Posterior vena cava (tissue), 2 donors: Measurements from ENCODE around the gene FAM168A. TPM values are rescaled to one million over a fixed set of nuclear protein-coding genes. Genes with fewer than 3 reads are reported as not detected.

Experiments
- DNase-seq: peaks from one replicate; pipeline ENCODE4 v3.0.0-alpha.2; 2020; ENCODE audit warnings: low spot score
- intact Hi-C, 2 donors: fragments of 100-400 bp; cut with DNase I; formaldehyde crosslinking; loops; one replicate each; pipeline versions ENCODE4 v1.14.1 to v1.14.2; 2022 to 2023
- total RNA-seq, 2 donors: library from RNA; stranded (reverse); fragmentation: NEBNext Ultra II Directional; extraction: Animal tissue kit (Norgen Biotek cat#: 25700); gene quantifications; one replicate each; pipeline ENCODE4 v1.2.1, GENCODE V29; 2021
- donor health status: DM: yes; HTN: yes; CAD: no.
- donor health status: DM: yes; HTN: yes; CAD: no.

The FAM168A gene
- total RNA-seq, 2 donors from 2014 or later: 32.7 to 38.3 TPM

DNA sequence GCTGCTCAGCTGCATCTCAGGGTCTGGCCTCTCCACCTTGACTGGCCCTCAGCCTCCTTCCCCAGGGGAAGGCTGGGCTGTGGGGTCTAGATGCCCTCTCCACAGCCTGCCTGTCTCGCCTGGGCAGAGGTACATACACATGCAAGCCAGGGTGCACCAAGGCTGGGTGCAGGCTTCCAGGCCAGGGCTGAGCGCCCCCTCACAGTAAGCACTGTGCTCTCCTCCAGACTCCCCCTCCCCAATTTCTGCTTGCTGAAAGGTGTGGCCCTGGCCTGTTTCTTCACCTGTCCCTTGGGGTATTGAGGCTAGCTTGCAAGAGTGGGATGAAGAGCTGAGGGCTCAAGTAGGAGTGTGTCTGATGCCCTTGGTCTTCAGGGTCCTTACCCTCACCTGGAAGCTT, 199.2 kb downstream of the FAM168A start:
- intact Hi-C loops: loop anchor here (10.0 kb wide), 1 partner anchor 94 kb away; the partner anchor contains the start of gene ARHGEF17 (in 2 of the 2)
- DNase-seq: no peak

DNA sequence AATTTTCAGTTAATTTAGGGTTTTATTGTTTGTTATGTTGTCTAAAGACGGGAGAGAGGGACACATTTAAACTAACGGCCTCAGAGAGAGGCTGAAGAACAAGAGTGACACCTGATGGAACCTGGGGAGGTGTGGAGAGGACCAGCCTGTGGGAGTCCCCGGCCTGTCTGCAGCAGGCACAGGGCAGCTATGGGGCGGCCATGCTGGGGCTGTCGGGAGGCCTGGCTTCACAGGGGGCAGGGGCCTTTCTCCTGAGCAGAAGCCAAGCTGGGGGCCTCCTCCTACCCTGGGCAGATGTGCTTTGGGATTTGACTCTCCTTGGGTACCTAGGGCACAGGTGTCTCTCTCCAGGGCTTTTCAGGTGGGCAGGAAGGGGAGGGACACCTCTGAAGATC, 199.8 kb downstream of the FAM168A start:
- DNase-seq: no peak
- intact Hi-C loops: loop anchor here (10.0 kb wide), 1 partner anchor 93 kb away; the partner anchor contains the start of gene ARHGEF17 (in 2 of the 2)

DNA sequence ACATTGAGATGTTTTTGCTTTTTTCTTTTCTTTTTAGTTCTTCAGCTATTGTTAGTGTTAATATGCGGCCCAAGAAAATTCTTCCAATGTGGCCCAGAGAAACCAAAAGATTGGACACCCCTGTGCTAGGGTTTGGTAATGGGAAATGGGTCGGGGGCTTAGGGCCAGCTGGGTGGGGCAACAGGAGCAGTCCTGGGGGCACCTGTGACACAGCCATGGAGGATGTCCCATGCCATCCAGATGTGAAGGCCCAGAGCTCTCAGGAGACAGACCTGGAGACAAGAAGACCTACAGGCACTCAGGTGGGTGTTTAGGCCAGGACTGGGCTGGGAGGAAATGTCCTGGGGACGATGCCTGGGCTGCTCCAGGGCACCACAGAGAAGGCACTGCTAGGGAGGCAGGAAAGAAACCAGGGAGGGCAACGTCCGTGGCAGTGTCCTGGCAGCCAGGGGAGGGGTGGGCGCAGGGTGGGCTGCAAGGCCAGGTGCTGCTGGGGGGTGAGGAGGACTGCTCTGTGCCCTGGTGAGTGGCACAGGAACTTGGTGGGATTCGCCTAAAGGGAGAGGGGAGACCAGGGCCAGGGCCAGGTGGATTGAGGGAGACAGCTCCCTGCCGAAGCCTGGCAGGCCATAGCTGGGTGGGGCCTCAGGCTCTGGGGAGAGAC, 200.3 kb downstream of the FAM168A start:
- DNase-seq: no peak
- intact Hi-C loops: loop anchor here (10.0 kb wide), 1 partner anchor 93 kb away; the partner anchor contains the start of gene ARHGEF17 (in 2 of the 2)

DNA sequence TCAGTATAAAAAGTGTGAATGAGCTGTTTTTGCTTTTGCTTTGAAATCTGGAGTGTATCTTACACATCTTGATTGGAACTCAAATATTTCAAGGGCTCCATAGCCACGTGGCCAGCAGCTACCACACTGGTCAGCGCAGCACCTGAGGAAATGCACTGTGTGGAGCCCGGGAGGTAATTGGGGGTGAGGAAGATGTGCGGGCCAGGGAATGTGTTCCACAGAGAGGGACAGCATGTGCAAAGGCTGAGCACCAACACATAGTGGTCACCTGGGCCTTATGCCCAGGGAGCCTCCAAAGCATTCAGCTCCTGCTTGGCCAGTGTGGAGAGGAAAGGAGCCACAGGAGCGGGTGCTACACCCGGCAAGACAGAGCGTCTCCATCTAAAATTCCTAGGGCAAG, 200.9 kb downstream of the FAM168A start:
- intact Hi-C loops: loop anchor here (10.0 kb wide), 1 partner anchor 92 kb away; the partner anchor contains the start of gene ARHGEF17 (in 2 of the 2)
- no peak for DNase-seq

DNA sequence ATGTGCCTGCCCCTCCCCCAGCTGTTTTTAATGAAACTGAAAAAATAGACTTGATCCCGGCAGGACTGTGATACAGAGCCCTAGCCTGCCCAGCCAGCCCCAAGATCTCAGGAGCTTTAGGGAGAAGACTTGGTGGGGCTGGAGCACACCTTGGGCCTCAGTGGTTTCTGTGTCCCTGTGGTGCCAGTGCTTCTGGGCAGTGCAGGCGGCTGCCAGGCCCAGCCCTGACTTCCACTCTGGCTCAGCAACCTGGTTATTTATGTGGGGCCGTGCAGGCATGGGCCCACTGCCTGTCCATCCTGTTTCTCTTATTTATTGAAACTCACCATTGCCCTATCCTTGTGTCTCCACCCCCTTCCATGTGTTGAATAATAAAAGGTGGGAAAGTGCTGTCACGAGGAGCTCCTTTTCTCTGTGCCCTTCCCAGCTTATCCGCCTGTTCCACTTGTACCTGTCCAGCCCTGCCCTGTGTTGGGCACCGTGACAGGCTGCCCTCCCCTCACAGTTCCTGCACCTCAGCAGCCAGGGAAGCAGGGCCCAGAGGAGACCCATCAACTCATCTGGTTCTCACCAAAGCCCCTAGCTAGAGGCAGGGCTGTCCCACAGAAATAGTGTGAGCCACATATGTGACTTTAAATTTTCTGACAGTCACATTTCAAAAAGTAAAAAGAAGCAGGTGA, 201.5 kb downstream of the FAM168A start:
- peak; percentile 37 for DNase-seq
- intact Hi-C loops: loop anchor here (10.0 kb wide), 1 partner anchor 92 kb away; the partner anchor contains the start of gene ARHGEF17 (in 2 of the 2)

DNA sequence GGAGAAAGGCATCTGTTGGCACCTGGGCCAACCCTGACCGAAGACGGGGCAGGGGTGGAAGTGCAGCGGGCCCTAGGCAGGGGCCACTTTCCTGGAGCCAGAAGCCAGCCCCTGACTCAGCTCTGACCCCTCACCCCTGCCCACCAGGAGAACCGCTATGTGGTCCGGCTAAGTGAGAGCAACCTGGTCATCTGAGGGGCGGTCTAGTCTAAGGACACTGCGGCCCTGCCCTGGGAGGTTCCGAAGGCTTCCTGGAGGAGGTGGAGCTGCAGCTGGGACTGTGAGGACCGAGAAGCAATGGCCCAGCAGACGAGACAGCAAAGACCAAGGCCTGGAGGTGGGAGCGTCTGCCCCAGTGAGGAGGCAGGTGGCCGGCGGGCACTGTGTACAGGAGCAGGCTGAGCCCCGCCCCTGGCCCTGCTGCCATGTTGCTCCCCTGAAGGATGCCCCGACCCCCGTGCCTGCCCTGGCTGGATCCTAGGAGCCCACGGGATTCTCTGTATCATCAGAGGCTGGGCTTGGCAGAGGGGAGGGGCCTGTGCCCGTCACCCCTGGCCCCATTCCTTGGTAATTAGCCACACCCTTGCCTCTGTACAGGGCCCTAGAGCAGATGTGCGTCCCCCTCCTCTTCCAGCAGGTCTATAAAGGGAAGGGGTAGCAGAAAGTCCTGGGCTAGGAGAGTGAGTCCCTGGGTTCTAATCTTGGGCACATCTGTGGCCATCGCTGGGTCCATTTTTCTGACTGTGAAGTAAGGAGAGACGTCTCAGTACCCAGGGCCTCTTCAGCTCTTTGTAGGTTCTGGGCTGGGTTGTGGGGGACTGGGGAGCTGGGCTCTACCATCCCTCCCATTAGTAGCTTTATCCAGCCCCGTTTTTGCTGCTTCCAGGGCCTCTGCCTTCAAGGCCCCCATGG, 202.4 kb downstream of the FAM168A start:
- peak; percentile 79 for DNase-seq
- intact Hi-C loops: loop anchor here (10.0 kb wide), 1 partner anchor 91 kb away; the partner anchor contains the start of gene ARHGEF17 (in 2 of the 2)

DNA sequence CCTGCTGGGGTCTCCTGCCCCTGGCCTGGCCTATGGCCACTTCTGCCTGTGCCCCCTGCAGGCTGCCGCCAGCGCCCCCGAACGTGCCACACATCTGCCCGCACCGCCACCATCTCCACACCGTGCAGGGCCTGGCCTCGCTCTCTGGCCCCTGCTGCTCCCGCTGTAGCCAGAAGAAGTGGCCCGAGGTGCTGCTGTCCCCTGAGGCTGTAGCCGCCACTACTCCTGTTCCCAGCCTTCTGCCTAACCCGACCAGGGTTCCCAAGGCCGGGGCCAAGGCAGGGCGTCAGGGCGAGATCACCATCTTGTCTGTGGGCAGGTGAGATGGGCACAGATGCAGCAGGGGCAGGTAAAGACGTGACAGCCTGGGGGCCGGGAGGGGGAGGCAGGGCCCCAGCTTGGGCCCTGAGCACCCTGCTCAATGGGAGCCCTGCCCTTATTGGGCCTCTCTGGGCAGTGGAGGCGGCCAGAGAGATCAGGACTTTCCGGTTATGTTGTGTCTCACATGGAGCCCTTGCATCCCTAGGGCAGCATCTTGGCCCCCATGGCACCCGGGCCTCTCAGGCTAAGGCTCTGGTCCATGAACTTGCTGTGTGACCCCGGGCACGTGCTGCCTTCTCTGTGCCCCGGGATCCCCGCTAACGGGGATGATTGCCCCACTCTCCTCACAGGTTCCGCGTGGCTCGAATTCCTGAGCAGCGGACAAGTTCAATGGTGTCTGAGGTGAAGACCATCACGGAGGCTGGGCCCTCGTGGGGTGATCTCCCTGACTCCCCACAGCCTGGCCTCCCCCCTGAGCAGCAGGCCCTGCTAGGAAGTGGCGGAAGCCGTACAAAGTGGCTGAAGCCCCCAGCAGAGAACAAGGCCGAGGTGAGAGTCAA, 203.3 kb downstream of the FAM168A start:
- DNase-seq: no peak
- intact Hi-C loops: loop anchor here (10.0 kb wide), 1 partner anchor 90 kb away; the partner anchor contains the start of gene ARHGEF17 (in 2 of the 2)

DNA sequence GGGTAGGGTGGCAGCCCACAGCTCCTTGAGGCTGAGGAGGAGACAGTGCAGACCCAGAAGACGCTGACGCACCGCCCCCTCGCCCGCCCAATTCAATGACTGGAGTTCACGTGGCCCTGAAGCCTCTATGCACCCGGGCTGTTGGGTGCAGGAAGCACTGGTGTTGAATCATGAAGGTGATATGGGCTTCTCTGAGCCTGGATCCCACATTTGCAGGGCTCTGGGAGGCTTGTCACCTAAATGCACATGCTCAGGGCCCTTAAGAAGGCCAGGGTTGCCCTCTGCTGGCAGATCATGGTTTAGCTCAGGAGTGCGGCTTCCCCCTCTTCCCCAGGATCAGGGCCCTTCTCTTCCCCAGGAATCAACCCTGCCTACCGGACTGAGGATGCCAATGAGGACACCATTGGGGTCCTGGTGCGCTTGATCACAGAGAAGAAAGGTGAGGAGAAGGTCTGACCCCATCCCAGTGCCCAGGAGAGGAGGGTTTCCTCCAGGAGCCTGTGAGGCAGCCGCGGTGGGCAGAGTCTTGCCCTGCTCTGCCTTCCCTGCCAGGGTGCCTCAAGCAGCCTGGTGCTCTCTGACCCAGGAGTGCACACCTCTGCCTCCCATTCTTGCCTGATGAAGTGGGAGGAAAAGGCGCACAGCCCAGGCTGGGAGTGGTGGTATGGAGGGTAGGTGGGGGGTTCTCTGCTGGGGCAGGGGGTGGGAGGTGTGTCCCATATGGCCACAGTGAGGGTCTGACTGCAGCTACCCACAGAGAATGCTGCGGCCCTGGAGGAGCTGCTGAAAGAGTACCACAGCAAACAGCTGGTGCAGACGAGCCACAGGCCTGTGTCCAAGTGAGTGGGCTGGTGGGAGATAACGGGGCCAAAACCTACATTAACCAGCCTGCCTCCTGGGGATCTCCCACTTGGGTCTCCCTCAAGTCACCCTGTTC, 204.2 kb downstream of the FAM168A start:
- intact Hi-C loops: loop anchor here (10.0 kb wide), 1 partner anchor 89 kb away; the partner anchor contains the start of gene ARHGEF17 (in 2 of the 2)
- DNase-seq: peak; percentile 91

DNA sequence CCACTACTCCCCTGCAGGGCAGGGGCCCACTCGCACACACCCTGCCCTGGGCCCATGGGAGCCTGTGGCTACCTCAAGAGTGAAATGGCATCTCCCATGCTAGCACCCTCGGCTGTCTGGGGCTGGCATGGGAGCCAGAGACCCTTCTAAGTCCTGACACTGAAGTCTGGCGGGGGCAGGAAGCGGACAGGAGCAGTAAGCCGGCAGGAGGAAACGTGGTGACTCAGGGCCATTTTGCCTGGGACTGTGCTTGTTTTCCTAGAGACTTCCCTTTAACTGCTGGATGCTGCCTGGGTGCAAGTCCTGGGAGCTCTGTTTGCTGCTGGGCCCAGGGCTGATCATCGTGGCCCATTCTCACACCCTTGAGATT, 204.9 kb downstream of the FAM168A start:
- no peak for DNase-seq
- intact Hi-C loops: loop anchor here (10.0 kb wide), 1 partner anchor 88 kb away; the partner anchor contains the start of gene ARHGEF17 (in 2 of the 2)

DNA sequence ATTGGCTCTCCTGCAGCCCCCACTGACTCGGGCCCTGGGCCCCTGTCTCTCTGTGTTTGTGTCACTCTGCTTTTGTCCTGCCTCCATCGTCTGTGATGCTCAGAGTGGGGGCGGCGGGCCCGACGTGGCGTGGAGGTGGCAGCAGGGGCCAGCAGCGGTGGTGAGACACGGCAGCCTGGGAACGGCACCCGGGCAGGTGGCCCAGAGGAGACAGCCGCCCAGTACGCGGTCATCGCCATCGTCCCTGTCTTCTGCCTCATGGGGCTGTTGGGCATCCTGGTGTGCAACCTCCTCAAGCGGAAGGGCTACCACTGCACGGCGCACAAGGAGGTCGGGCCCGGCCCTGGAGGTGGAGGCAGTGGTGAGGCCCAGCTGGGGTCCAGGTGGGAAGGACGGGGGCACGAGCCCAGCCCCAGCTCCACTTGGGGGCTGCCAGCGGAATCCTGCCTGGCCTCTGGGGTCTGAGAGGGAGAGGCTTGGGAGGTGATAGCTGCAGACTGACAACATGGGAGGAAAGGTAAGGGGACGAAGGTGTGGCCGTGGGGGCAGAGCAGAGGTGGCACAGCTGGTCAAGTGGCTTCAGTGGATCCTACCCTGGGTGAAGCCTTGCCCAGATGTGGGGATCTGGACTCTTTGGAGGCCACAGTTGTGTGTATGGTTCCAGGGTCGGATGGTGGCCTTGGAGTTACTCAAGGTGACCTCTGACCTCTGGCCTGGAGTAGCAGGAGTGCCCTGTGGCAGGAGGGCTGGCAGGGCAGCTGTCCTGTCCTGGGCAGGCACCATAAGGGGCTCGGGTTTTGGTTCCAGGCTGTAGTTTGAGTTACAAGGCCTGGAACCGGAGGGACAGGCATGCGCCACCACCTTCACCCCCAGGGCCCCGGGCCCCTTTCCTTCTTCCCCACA, 205.6 kb downstream of the FAM168A start:
- intact Hi-C loops: loop anchor here (10.0 kb wide), 1 partner anchor 88 kb away; the partner anchor contains the start of gene ARHGEF17 (in 2 of the 2)
- no peak for DNase-seq

DNA sequence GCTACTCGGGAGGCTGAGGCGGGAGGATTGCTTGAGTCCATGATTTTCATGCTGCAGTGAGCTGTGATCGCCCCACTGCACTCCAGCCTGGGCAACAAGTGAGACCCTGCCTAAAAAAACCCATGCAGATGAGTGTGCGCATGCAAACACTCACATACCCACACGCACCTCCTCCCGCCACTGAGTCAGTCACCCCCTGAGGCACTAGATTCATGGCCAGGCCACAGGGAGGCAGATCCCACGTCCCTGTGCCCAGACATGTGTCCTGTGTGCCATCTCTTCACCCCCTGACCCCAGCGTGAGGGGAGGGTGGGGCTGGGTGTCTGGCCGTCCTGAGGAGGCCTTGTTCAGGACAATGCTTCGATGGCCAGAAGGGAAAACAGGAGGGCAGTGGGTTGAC, 206.2 kb downstream of the FAM168A start:
- no peak for DNase-seq
- intact Hi-C loops: loop anchor here (10.0 kb wide), 1 partner anchor 87 kb away; the partner anchor contains the start of gene ARHGEF17 (in 2 of the 2)

DNA sequence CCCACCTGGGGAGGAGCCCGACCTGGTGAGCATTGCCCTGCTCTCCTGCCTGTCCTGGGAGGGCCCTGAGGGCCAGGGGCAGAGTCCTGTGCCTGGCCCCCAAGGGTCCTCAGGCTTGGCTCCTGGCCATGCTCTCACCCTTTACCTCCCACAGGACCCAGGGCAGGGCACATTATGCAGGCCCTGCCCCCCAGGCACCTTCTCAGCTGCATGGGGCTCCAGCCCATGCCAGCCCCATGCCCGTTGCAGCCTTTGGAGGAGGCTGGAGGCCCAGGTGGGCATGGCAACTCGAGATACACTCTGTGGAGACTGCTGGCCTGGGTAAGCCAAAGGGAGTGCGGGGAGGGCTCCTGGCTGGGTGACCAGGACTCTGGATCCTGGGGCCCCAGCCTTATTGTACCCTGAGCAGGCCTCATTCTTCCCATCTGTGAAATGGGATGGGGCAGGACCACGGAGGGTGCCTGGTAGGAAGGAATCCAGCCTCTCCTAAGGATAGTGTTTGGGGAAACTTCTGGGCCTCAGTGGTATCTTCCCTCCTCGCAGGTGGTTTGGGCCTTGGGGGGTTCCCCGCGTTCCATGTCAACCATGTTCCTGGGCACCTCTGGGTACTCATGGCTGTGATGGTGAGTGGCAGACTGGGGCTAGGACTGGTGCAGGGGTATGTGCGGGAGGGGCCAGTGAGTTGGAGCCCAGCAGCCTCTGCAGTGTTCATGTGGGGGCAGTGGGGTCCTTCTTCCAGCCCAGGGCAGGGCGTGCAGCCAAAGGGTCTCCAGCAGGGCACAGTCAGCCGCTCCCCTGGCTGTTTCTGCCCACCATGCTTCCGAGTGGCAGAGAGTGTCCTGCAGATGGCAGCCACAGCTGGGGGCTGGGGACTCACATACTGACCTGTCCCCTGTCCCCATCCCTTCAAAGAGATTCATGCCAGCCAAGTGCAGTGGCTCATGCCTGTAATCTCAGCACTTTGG, 207.0 kb downstream of the FAM168A start:
- no peak for DNase-seq
- intact Hi-C loops: loop anchor here (1.0 to 10.0 kb wide), 2 partner anchors 20 to 86 kb away; partner anchors contain the start of gene ARHGEF17 (in 2 of the 2)

DNA sequence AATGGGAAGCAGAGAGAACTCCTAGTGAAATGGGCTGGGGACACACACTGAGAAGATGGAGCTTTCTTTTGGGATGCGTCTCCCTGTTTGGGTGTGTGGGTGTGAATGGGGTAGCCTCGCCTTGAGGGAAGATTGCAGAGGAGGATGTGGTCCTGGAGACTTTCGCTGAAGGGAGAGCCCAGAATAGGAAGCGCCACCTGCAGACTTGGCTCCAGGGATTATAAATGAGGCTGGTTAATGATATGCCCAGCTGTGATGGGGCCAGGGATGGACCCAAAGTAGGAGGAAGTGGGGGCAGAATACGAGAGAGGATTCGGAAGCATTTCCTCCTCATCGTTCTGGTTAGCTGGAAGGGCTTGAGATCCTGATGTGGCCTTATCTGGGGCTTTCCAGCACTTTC, 208.0 kb downstream of the FAM168A start:
- DNase-seq: no peak
- intact Hi-C loops: loop anchor here (1.0 to 10.0 kb wide), 2 partner anchors 21 to 85 kb away; partner anchors contain the start of gene ARHGEF17 (in 2 of the 2)

DNA sequence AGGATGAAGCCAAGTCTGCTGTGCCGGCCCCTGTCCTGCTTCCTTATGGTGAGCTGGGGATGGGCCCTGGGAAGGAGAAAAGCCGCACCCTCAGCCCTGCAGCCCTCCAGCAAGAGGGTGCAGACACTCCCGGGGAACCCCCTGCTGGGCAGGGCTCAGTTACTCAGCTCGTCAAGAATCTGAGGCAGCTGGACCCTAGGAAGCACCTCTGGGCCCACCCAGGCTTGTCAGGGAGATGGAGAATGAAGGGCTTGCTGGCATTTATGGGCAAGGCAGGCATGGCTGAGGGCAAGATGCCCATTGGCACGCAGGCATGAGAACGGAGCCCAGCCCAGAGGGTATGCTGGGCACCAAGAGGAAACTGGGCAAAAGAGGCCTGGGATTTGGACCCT, 208.8 kb downstream of the FAM168A start:
- intact Hi-C loops: no loop called here
- no peak for DNase-seq
